ENCODE results near the gene CTDSP2.

Gene CTDSP2

GRCh38 chr12:57777911-57778310 is 68.6 kb downstream of the CTDSP2 start:
- TF ChIP-seq, protein P1, sequence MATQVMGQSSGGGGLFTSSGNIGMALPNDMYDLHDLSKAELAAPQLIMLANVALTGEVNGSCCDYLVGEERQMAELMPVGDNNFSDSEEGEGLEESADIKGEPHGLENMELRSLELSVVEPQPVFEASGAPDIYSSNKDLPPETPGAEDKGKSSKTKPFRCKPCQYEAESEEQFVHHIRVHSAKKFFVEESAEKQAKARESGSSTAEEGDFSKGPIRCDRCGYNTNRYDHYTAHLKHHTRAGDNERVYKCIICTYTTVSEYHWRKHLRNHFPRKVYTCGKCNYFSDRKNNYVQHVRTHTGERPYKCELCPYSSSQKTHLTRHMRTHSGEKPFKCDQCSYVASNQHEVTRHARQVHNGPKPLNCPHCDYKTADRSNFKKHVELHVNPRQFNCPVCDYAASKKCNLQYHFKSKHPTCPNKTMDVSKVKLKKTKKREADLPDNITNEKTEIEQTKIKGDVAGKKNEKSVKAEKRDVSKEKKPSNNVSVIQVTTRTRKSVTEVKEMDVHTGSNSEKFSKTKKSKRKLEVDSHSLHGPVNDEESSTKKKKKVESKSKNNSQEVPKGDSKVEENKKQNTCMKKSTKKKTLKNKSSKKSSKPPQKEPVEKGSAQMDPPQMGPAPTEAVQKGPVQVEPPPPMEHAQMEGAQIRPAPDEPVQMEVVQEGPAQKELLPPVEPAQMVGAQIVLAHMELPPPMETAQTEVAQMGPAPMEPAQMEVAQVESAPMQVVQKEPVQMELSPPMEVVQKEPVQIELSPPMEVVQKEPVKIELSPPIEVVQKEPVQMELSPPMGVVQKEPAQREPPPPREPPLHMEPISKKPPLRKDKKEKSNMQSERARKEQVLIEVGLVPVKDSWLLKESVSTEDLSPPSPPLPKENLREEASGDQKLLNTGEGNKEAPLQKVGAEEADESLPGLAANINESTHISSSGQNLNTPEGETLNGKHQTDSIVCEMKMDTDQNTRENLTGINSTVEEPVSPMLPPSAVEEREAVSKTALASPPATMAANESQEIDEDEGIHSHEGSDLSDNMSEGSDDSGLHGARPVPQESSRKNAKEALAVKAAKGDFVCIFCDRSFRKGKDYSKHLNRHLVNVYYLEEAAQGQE (IDR thresholded peaks at IDR 0.05; ENCODE audit: insufficient replicate concordance, low read depth) = no peak
- TF ChIP-seq SPI1 (IDR thresholded peaks at IDR 0.05; ENCODE audit: borderline replicate concordance, low read depth) (no peak), GABPA (IDR thresholded peaks at IDR 0.05; ENCODE audit: low read depth) (no peak), POLR2AphosphoS5 (IDR thresholded peaks at IDR 0.05; ENCODE audit: low read depth) (no peak)
- TF ChIP-seq, protein P2, sequence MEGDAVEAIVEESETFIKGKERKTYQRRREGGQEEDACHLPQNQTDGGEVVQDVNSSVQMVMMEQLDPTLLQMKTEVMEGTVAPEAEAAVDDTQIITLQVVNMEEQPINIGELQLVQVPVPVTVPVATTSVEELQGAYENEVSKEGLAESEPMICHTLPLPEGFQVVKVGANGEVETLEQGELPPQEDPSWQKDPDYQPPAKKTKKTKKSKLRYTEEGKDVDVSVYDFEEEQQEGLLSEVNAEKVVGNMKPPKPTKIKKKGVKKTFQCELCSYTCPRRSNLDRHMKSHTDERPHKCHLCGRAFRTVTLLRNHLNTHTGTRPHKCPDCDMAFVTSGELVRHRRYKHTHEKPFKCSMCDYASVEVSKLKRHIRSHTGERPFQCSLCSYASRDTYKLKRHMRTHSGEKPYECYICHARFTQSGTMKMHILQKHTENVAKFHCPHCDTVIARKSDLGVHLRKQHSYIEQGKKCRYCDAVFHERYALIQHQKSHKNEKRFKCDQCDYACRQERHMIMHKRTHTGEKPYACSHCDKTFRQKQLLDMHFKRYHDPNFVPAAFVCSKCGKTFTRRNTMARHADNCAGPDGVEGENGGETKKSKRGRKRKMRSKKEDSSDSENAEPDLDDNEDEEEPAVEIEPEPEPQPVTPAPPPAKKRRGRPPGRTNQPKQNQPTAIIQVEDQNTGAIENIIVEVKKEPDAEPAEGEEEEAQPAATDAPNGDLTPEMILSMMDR (IDR thresholded peaks at IDR 0.05; ENCODE audit: insufficient read depth, low read length) = no peak
- DNase-seq (ENCODE audit: low read depth in 1 of 2, low spot score in 1 of 2) = no peak
- no peak overlapping the region for H3K27ac ChIP-seq (replicated peaks)
- no peak overlapping the region for H3K4me3 ChIP-seq (replicated peaks; ENCODE audit: insufficient read depth, low read length)
- no peaks in the 10 kb centered on the region for H3K27me3 ChIP-seq (ENCODE audit: insufficient read depth, poor library complexity, severe bottlenecking)

DNA sequence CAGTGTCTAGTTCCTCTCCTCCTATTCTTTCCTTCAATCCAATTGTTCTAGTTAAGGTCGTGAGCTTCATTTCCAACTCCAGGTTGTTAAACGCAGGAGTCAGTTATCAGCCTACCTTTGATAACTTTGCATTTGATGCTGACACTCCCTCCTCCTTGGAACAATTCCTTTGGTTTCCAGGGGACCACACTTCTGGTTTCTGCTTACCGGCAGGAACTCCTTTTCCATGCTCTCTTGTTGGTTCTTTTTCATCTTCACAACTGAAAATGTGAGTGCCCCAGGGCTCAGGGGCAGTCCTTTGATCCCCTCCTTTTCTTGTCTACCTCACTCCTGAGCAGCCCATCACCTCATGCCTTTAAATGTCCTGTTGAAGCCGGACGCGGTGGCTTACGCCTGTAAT is 69.2 kb downstream of the CTDSP2 start:
- no peak for TF ChIP-seq POLR2AphosphoS5 (IDR thresholded peaks at IDR 0.05; ENCODE audit: low read depth)
- no peak for TF ChIP-seq SPI1 (IDR thresholded peaks at IDR 0.05; ENCODE audit: borderline replicate concordance, low read depth)
- TF ChIP-seq, protein P2 (IDR thresholded peaks at IDR 0.05; ENCODE audit: insufficient read depth, low read length) = no peak
- TF ChIP-seq GABPA (IDR thresholded peaks at IDR 0.05; ENCODE audit: low read depth) = no peak
- TF ChIP-seq, protein P1 (IDR thresholded peaks at IDR 0.05; ENCODE audit: insufficient replicate concordance, low read depth) = no peak
- DNase-seq (ENCODE audit: low read depth in 1 of 2, low spot score in 1 of 2) = no peak

GRCh38 chr12:57776247-57776587 is 70.3 kb downstream of the CTDSP2 start:
- no peak for TF ChIP-seq POLR2AphosphoS5 (IDR thresholded peaks at IDR 0.05; ENCODE audit: low read depth)
- TF ChIP-seq, protein P1 (IDR thresholded peaks at IDR 0.05; ENCODE audit: insufficient replicate concordance, low read depth) = no peak
- TF ChIP-seq GABPA (IDR thresholded peaks at IDR 0.05; ENCODE audit: low read depth) = no peak
- TF ChIP-seq SPI1 (IDR thresholded peaks at IDR 0.05; ENCODE audit: borderline replicate concordance, low read depth) = no peak
- TF ChIP-seq, protein P2 (IDR thresholded peaks at IDR 0.05; ENCODE audit: insufficient read depth, low read length) = no peak
- no peak for DNase-seq (ENCODE audit: low read depth in 1 of 2, low spot score in 1 of 2)
- H3K27ac ChIP-seq (replicated peaks) = no peak overlapping the region
- H3K4me3 ChIP-seq (replicated peaks; ENCODE audit: insufficient read depth, low read length) = no peak overlapping the region
- no peaks in the 10 kb centered on the region for H3K27me3 ChIP-seq (ENCODE audit: insufficient read depth, poor library complexity, severe bottlenecking)

More for the DNA sequence above, 69.2 kb downstream of the CTDSP2 start:
- Histone ChIP-seq H3K27ac (replicated peaks) (no peak overlapping the region), H3K4me3 (replicated peaks; ENCODE audit: insufficient read depth, low read length) (no peak overlapping the region), H3K27me3 (ENCODE audit: insufficient read depth, poor library complexity, severe bottlenecking) (no peaks in the 10 kb centered on the region)
